ENCODE measurements around the gene AQP10. TPM values are rescaled to one million over a fixed set of nuclear protein-coding genes. Genes with fewer than 3 reads are reported as not detected.

AQP10 gene
- total and polyA plus RNA-seq, 4 donors = 0.28 to 1.4 (median 0.48) TPM

DNA sequence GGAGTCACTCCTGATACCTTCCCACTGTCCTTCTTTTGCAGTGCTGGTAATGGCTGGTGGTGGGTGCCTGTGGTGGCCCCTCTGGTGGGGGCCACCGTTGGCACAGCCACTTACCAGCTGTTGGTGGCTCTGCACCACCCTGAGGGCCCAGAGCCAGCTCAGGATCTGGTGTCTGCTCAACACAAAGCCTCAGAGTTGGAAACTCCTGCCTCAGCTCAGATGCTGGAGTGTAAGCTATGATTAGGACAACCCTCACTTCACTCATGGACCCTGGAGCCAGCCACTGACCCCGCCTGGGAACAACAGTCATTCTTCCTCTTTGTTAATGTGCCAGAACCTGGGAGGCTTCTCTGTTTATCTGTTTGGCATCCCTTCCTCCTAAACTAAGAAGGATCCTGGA, 3.3 kb downstream of the AQP10 start:
- Histone ChIP-seq H3K4me1 (ENCODE audit: control insufficient read depth in 5 of 5, insufficient read depth in 5 of 5, low read length in 5 of 5) (peaks cover 8 to 29% (median 18%) of the 10 kb centered on the region in 5 donors), H3K9ac (ENCODE audit: insufficient read depth in 1 of 2, low read length in 2 of 2) (no peak overlapping the region), H3K4me3 (no peak overlapping the region), H3K27ac (ENCODE audit: low read depth in 1 of 2, low read length in 1 of 2) (peak overlapping the region in 1 of 2 donors; percentile 20), H3K36me3 (ENCODE audit: control insufficient read depth in 4 of 4, insufficient read depth in 4 of 4, low read length in 4 of 4) (no peaks in the 10 kb centered on the region), H3K9me3 (ENCODE audit: control insufficient read depth in 4 of 4, insufficient read depth in 3 of 4, low read length in 3 of 4) (no peaks in the 10 kb centered on the region), H3K27me3 (ENCODE audit: control insufficient read depth in 3 of 3, insufficient read depth in 3 of 3, low read length in 2 of 3) (no peaks in the 10 kb centered on the region)
- DNase-seq = no peak
- ATAC-seq (ENCODE audit: insufficient read depth, low FRiP score) = no peak
- TF ChIP-seq, protein P1, sequence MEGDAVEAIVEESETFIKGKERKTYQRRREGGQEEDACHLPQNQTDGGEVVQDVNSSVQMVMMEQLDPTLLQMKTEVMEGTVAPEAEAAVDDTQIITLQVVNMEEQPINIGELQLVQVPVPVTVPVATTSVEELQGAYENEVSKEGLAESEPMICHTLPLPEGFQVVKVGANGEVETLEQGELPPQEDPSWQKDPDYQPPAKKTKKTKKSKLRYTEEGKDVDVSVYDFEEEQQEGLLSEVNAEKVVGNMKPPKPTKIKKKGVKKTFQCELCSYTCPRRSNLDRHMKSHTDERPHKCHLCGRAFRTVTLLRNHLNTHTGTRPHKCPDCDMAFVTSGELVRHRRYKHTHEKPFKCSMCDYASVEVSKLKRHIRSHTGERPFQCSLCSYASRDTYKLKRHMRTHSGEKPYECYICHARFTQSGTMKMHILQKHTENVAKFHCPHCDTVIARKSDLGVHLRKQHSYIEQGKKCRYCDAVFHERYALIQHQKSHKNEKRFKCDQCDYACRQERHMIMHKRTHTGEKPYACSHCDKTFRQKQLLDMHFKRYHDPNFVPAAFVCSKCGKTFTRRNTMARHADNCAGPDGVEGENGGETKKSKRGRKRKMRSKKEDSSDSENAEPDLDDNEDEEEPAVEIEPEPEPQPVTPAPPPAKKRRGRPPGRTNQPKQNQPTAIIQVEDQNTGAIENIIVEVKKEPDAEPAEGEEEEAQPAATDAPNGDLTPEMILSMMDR (IDR thresholded peaks at IDR 0.05; ENCODE audit: control extremely low read depth, extremely low read depth) = no peak
- WGBS, 2 donors = 72 to 80% methylated on average over 2 of the region's 2 CpGs

DNA sequence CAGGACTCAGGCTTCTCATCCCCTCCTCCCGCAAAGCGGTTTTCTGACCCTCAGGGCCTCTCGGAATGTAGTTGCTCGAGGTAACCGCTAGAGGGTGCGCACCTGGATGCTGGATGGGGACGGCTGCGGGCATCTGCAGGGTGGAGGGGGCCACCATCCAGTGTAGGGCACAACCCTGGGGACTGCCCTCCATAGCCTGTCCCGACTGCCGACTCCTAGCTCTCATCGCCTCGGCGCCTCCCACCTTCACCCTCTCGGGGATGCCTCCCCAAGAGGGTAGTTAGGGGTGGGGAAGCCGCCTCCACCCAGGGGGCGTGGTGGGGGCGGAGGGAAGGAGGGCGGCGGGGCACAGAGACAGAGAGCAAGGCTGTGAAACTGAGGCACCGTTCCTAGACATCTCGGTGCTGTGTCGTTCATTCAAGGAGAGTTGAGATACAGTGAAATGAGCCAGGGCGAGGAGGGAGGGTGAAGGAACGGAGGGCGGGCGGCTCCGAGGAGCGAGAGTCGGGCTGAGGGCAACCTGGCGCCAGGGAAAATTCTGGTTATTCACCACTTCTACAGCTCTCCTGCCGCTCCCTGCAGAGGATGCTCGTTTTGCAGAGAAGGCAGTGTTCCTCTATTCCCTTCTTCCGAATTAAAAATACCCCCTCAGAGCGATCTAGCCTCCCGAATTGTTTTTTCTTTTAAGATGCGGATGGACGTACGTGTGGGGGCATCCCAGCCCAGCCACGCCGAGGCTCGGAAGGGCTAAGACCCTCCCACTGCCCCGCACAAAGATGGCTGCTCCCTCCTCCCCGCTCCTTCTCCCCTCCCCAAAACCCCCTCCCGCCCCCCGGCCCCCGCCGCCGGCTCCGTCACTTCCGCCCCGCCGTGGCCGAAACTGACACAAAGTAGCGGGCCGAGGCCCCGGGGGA, 4.0 kb downstream of the AQP10 start, which contains the start of gene ATP8B2:
Gene ATP8B2, plus strand, starts transcription at position 857 of the 914 bp plus-strand sequence. CDS start 2,617 bp downstream, outside the sequence.
- Histone ChIP-seq H3K27me3 (ENCODE audit: control insufficient read depth in 3 of 3, insufficient read depth in 3 of 3, low read length in 2 of 3) (no peaks in the 10 kb centered on the region), H3K4me1 (ENCODE audit: control insufficient read depth in 5 of 5, insufficient read depth in 5 of 5, low read length in 5 of 5) (peaks cover 8 to 29% (median 18%) of the 10 kb centered on the region in 5 donors), H3K9me3 (ENCODE audit: control insufficient read depth in 4 of 4, insufficient read depth in 3 of 4, low read length in 3 of 4) (no peaks in the 10 kb centered on the region), H3K9ac (ENCODE audit: insufficient read depth in 1 of 2, low read length in 2 of 2) (peak within 1 kb of the TSS in 1 of 2 donors; percentile 76), H3K27ac (ENCODE audit: low read depth in 1 of 2, low read length in 1 of 2) (peak within 1 kb of the TSS; percentile 82 to 89), H3K36me3 (ENCODE audit: control insufficient read depth in 4 of 4, insufficient read depth in 4 of 4, low read length in 4 of 4) (no peaks in the 10 kb centered on the region), H3K4me3 (peak within 1 kb of the TSS; percentile 58)
- ATAC-seq (ENCODE audit: insufficient read depth, low FRiP score) (peak; percentile 54), DNase-seq (peak; percentile 91 to 95 (median 91))
- TF ChIP-seq, protein P1 (IDR thresholded peaks at IDR 0.05; ENCODE audit: control extremely low read depth, extremely low read depth) = peak; percentile 71
- 1% methylated on average over 54 to 56 of the region's 56 CpGs for WGBS, 2 donors

DNA sequence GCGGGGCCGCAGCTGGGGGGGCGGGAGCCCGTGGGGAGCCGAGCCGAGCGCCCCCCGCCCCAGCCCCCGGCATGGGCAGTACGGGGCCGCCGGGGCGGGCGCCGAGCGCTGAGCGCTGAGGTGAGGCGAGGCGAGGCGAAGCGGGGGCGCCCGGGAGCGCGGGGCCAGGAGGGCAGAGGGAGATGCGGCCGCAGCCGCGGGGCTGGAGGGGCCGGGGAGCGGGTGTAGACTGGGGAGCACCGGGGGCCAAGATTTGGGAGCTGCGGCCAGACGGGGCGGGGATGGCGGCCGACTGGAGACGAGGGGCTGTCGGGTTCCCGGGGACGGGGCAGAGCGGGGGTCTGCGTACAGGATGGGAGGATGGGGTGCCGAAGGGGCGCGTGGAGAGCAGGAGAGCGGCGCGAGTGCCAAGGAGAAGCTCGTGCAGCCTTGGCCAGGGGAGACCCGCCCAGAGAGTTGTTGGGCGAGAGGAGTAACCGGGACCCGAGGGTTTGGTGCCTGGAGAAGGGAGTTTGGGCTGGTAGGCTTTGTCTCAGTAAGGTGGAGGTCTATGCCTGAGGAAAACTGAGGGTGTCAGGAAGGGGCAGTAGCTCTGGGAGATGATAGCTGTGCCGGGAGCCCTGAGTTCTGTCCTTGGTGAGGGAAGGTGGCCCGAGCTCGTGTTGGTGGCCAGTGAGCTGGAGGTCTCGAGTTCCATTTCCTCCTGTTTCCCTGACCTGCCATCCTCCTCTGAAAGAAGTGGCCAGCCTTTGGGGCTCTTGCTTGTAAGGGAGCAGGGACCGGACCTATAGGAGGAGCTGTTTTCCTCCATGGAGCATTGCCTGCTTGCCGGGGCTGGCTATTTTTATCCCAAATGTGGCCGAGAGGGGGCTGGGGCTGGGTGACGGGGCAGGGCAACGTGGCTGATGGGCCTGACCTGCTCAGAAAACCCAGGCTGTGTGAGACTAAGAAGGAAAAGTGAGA, 5.0 kb downstream of the AQP10 start:
- TF ChIP-seq, protein P1 (IDR thresholded peaks at IDR 0.05; ENCODE audit: control extremely low read depth, extremely low read depth) = no peak
- WGBS, 2 donors = 1% methylated on average over 62 to 63 of the region's 63 CpGs
- Histone ChIP-seq H3K36me3 (ENCODE audit: control insufficient read depth in 4 of 4, insufficient read depth in 4 of 4, low read length in 4 of 4) (peaks cover 0 to 6% (median under 1%) of the 10 kb centered on the region in 4 donors), H3K27me3 (ENCODE audit: control insufficient read depth in 3 of 3, insufficient read depth in 3 of 3, low read length in 2 of 3) (no peaks in the 10 kb centered on the region), H3K9ac (ENCODE audit: insufficient read depth in 1 of 2, low read length in 2 of 2) (peak overlapping the region in 1 of 2 donors; percentile 70), H3K4me1 (ENCODE audit: control insufficient read depth in 5 of 5, insufficient read depth in 5 of 5, low read length in 5 of 5) (peaks cover 8 to 29% (median 18%) of the 10 kb centered on the region in 5 donors), H3K9me3 (ENCODE audit: control insufficient read depth in 4 of 4, insufficient read depth in 3 of 4, low read length in 3 of 4) (no peaks in the 10 kb centered on the region), H3K4me3 (peak overlapping the region; percentile 58), H3K27ac (ENCODE audit: low read depth in 1 of 2, low read length in 1 of 2) (peak overlapping the region; percentile 82 to 89)
- DNase-seq (peak; percentile 72 to 77 (median 73)), ATAC-seq (ENCODE audit: insufficient read depth, low FRiP score) (peak; percentile 23)
